HCT116 (cell line): ENCODE measurements around the gene XPNPEP1.

Source experiments
- CTCF ChIP-seq, 3 experiments: fragments of 200-600 bp in 1 of 3; sonication (generic) in 1 of 3; IDR thresholded peaks in 2 of 3; conservative IDR thresholded peaks in 1 of 3; 2 replicates each; pipeline ENCODE4 v1.5.1; 2012 to 2017; ENCODE audit warnings: low read depth in 2 of 3, low read length in 2 of 3, antibody characterized with exemption in 1 of 3, borderline replicate concordance in 1 of 3, control low read depth in 1 of 3, mild to moderate bottlenecking in 1 of 3, mixed read lengths in 1 of 3, mixed run types in 1 of 3, moderate library complexity in 1 of 3; ENCODE audit not compliant: insufficient read depth in 1 of 3
- JUND ChIP-seq: IDR thresholded peaks from 2 replicates; pipeline ENCODE4 v1.6.1; 2012
- POLR2A ChIP-seq: IDR thresholded peaks from 2 replicates; pipeline ENCODE4 v1.7.0; 2011; ENCODE audit warnings: borderline replicate concordance; ENCODE audit not compliant: insufficient read depth, insufficient read length; ENCODE audit errors: extremely low read depth
- POLR2AphosphoS5 ChIP-seq: IDR thresholded peaks from 2 replicates; pipeline ENCODE4 v1.6.1; 2011; ENCODE audit warnings: mild to moderate bottlenecking, low read depth, low read length, moderate library complexity
- RAD21 ChIP-seq: IDR thresholded peaks from 2 replicates; pipeline ENCODE4 v1.6.1; 2012; ENCODE audit warnings: low read depth, mild to moderate bottlenecking
- SP1 ChIP-seq: IDR thresholded peaks from 2 replicates; pipeline ENCODE4 v1.6.1; 2012; ENCODE audit warnings: low read depth
- SRF ChIP-seq: IDR thresholded peaks from 2 replicates; pipeline ENCODE4 v1.6.1; 2012; ENCODE audit warnings: low read depth

DNA sequence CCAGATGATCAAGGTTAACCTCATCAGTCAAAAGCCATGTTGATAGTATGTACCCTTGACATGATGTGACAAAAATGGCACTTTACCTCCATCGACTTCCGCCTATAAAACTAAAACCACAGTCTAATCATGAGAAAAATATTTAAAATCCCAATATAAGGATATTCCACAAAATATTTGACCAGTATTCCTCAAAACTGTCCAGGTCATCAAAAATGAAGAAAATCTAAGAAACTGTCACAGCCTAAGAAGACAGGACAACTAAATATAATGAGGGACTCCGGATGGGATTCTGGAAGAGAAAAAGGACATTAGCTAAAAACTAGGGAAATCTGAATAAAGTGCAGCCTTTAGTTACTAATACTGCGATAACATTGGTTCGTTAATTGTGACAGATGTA is 67.6 kb downstream of the XPNPEP1 start:
- no peak for TF ChIP-seq RAD21
- no peak for TF ChIP-seq CTCF (IDR thresholded peaks at IDR 0.05 in 2 of 3, conservative IDR thresholded peaks at IDR 0.05 in 1 of 3; ENCODE audit: borderline replicate concordance in 1 of 3, insufficient read depth in 1 of 3, low read depth in 2 of 3, low read length in 2 of 3)
- no peak for TF ChIP-seq POLR2A
- no peak for TF ChIP-seq SP1
- no peak for TF ChIP-seq POLR2AphosphoS5
- TF ChIP-seq SRF = no peak
- TF ChIP-seq JUND = no peak
